Tibial nerve (tissue), 4 donors: ENCODE results near the gene RTN4. TPM values are rescaled to one million over a fixed set of nuclear protein-coding genes. Genes with fewer than 3 reads are reported as not detected.

Source experiments
- DNase-seq, 2 donors: peaks; one replicate each; pipeline ENCODE4 v3.0.0-alpha.2; 2019; ENCODE audit warnings: low spot score in 2 of 2
- H3K27ac ChIP-seq, 4 donors: fragments of 200-600 bp; sonication (generic) in 3 of 4; one replicate each; pipeline ENCODE4 v1.5.1; 2017 to 2019; ENCODE audit warnings: mild to moderate bottlenecking in 1 of 4
- H3K27me3 ChIP-seq, 2 donors: fragments of 200-600 bp; sonication (generic) in 1 of 2; one replicate each; pipeline versions ENCODE4 v1.5.1 to v1.6.0; 2017 to 2019
- H3K36me3 ChIP-seq, 3 donors: fragments of 200-600 bp; sonication (generic); one replicate each; pipeline ENCODE4 v1.5.1; 2018 to 2019
- H3K4me1 ChIP-seq, 4 donors: fragments of 200-600 bp; sonication (generic) in 3 of 4; one replicate each; pipeline ENCODE4 v1.5.1; 2017 to 2019
- H3K4me3 ChIP-seq, 4 donors: fragments of 200-600 bp; sonication (generic) in 3 of 4; one replicate each; pipeline ENCODE4 v1.5.1; 2017 to 2019; ENCODE audit warnings: mild to moderate bottlenecking in 1 of 4, moderate library complexity in 1 of 4
- H3K9me3 ChIP-seq, 4 donors: fragments of 200-600 bp; sonication (generic) in 3 of 4; one replicate each; pipeline ENCODE4 v1.5.1; 2017 to 2019
- CTCF ChIP-seq, 5 experiments: fragments of 200-600 bp in 3 of 5; fragments of 450-650 bp in 2 of 5; sonication (generic) in 3 of 5; IDR thresholded peaks; one replicate each; pipeline ENCODE4 v1.5.1; 2016 to 2019; ENCODE audit warnings: antibody characterized with exemption in 5 of 5, mild to moderate bottlenecking in 3 of 5, moderate library complexity in 2 of 5
- EP300 ChIP-seq, 2 donors: sonication (generic); formaldehyde crosslinking; IDR thresholded peaks; one replicate each; pipeline ENCODE4 v1.6.1; 2017; ENCODE audit warnings: antibody characterized with exemption in 2 of 2, mild to moderate bottlenecking in 1 of 2
- POLR2A ChIP-seq, 2 donors: fragments of 450-650 bp; IDR thresholded peaks; one replicate each; pipeline ENCODE4 v1.6.1; 2017; ENCODE audit warnings: antibody characterized with exemption in 2 of 2, mild to moderate bottlenecking in 2 of 2, moderate library complexity in 2 of 2
- WGBS, 2 donors: methylation state at CpG; one replicate each; pipeline ENCODE4 v1.1.5; 2018; 5-methylcytosine and 5-hydroxymethylcytosine counted together
- total RNA-seq, 4 donors: library from RNA; depleted of rRNA; stranded (reverse); fragments of >200 nt; gene quantifications; one replicate each; pipeline ENCODE4 v1.1.0, GENCODE V29; 2016

The RTN4 gene
- total RNA-seq, 4 donors from 2014 or later: 232 to 245 (median 243) TPM

GRCh38 chr2:55014962-55015939, 35.0 kb downstream of the RTN4 start:
- WGBS, 2 donors: 53 to 55% methylated on average over 6 of the region's 6 CpGs
- peak in 1 of 2 donors; percentile 71 for TF ChIP-seq EP300 (IDR thresholded peaks at IDR 0.05)
- TF ChIP-seq POLR2A (IDR thresholded peaks at IDR 0.05): no peak
- peak; percentile 50 to 72 (median 52) for TF ChIP-seq CTCF (IDR thresholded peaks at IDR 0.05)
- H3K27me3 ChIP-seq: no peaks in the 10 kb centered on the region
- peak in 1 of 2 donors; percentile 69 for DNase-seq
- peak overlapping the region in 1 of 4 donors; percentile 32 for H3K27ac ChIP-seq
- peaks cover 0 to 9% (median 1%) of the 10 kb centered on the region in 4 donors for H3K9me3 ChIP-seq
- H3K4me1 ChIP-seq: peaks cover 0 to 77% (median 41%) of the 10 kb centered on the region in 4 donors
- no peak overlapping the region for H3K4me3 ChIP-seq
- peaks cover 0 to 19% (median 0%) of the 10 kb centered on the region in 3 donors for H3K36me3 ChIP-seq

GRCh38 chr2:55013936-55014335, 36.3 kb downstream of the RTN4 start:
- no peak overlapping the region for H3K4me3 ChIP-seq
- peaks cover 0 to 6% (median 0%) of the 10 kb centered on the region in 3 donors for H3K36me3 ChIP-seq
- H3K27me3 ChIP-seq: no peaks in the 10 kb centered on the region
- WGBS, 2 donors: 27 to 37% methylated on average over 1 of the region's 1 CpG
- H3K9me3 ChIP-seq: no peaks in the 10 kb centered on the region
- H3K4me1 ChIP-seq: peaks cover 0 to 89% (median 48%) of the 10 kb centered on the region in 4 donors
- peak overlapping the region in 1 of 4 donors; percentile 20 for H3K27ac ChIP-seq
- TF ChIP-seq CTCF (IDR thresholded peaks at IDR 0.05) (peak in 1 of 5 experiments; percentile 7), EP300 (IDR thresholded peaks at IDR 0.05) (no peak), POLR2A (IDR thresholded peaks at IDR 0.05) (no peak)
- no peak for DNase-seq

DNA sequence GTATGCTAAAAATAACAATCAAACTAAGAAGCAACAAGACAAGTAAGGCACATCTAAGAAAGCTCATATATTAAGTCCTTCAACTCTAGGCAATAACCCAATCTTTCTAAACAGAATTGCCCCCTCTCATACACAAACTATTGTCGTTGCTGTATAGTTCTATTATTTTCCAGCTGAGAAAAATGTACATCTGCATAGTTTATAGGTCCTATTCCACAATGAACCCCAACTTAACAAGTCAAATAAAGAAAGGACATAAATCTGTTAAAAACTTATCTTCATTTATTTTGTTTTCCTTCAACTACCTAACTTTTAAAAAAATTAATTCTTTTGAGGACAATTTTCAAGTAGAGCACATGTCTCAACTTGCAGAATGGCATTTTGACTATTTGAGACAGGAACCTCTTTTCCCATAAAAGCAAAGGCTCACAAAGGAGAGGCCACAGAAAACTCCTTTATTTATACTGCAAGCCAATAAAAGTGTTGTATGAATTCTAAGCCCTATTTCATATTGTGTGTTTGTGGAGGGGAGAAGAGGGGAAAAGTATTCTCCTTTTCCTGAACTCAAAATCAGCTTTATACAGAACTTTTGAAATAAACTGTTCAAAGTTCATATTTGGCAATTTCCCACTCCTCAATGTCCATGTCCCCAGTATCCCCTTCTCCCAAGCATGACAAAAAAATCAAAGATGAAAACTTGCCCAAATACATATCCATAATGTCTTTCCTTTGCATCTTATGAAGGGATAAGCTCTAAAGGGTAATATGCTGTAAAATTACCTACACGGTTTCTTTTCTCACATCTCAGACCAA, 37.4 kb downstream of the RTN4 start:
- Histone ChIP-seq H3K27me3 (no peaks in the 10 kb centered on the region), H3K9me3 (no peaks in the 10 kb centered on the region), H3K27ac (peak overlapping the region in 2 of 4 donors; percentile 68 to 69), H3K36me3 (no peaks in the 10 kb centered on the region), H3K4me1 (peaks cover 0 to 91% (median 46%) of the 10 kb centered on the region in 4 donors), H3K4me3 (no peak overlapping the region)
- WGBS, 2 donors: 45 to 47% methylated on average over 2 of the region's 2 CpGs
- no peak for DNase-seq
- TF ChIP-seq CTCF (IDR thresholded peaks at IDR 0.05): no peak
- no peak for TF ChIP-seq POLR2A (IDR thresholded peaks at IDR 0.05)
- TF ChIP-seq EP300 (IDR thresholded peaks at IDR 0.05): no peak

DNA sequence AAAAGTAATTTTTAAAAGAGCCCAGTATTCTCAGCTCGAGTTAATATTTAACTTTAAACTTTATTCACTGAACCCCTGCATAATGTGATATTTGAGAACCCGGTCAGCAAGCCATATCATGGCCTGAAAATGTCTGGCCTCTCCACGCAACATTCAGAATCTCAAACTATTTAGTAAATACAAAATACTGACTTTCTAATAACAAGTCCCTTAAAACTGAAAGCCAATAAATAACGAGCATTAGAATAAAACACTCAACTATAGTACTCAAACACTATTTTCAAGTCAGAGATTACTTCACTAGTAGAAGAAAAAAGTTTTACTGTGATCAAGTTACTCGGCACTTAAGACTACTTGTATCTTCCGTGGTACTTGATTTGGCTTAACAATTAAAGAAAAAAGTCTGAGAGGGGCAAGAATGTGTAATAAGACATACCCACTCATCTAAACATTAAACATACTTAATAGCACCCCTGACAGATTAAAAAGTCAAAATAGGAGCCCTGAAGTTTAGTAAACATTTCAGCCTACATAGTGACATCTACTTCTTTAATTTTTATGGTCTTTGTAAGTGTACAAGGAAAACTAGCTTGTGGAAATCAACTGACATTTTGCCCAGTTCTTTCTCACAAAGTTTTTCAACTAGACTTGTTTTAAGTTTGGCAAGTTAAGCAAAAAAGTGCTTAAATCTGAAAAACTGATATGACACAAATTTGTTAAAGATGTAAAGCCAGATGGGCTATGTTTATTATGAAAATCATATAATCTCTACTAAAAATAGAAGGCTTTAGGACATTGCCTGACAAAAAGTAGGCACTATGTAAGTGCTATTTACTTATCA, 38.2 kb downstream of the RTN4 start:
- Histone ChIP-seq H3K4me1 (peaks cover 0 to 94% (median 51%) of the 10 kb centered on the region in 4 donors), H3K9me3 (no peaks in the 10 kb centered on the region), H3K27ac (peak overlapping the region in 3 of 4 donors; percentile 17 to 69 (median 68)), H3K27me3 (no peaks in the 10 kb centered on the region), H3K4me3 (no peak overlapping the region), H3K36me3 (no peaks in the 10 kb centered on the region)
- TF ChIP-seq CTCF (IDR thresholded peaks at IDR 0.05) (no peak), EP300 (IDR thresholded peaks at IDR 0.05) (no peak)
- DNase-seq: no peak
- WGBS, 2 donors: 23 to 26% methylated on average over 6 of the region's 6 CpGs
